Endothelial cell of umbilical vein (primary cell): Measurements from ENCODE around the gene PSME4. TPM values are rescaled to one million over a fixed set of nuclear protein-coding genes. Genes with fewer than 3 reads are reported as not detected.

Experiments used
- BruUV-seq: library from RNA; stranded (reverse); fragments of 400-500 nt; replicated peaks from 2 replicates; lab custom pipeline; 2021; lab: Mats Ljungman, UMichigan
- CTCF ChIA-PET: fragments of 300-600, 350-600 bp; sonication (Branson Sonifier 250); formaldehyde crosslinking; loops from one replicate; lab custom pipeline; 2021; ENCODE audit warnings: antibody characterized with exemption, inconsistent platforms; lab: Charles Lee
- POLR2A ChIA-PET: fragments of 300-600, 350-600 bp; sonication (Branson Sonifier 250); formaldehyde crosslinking; loops from one replicate; lab custom pipeline; 2021; ENCODE audit warnings: antibody characterized with exemption, inconsistent platforms; lab: Charles Lee
- DNase-seq: peaks from one replicate; pipeline ENCODE4 v3.0.0-alpha.2; 2011; ENCODE audit warnings: low read depth, low spot score
- FAIRE-seq: peaks from 2 replicates; lab custom pipeline; 2011; peaks lifted over from hg19 to GRCh38; lab: Jason Lieb, UNC
- H2AFZ ChIP-seq: 2 replicates; pipeline ENCODE4 v1.6.0; 2012; ENCODE audit warnings: low read depth, low read length, control low read depth, inconsistent platforms
- H3K27ac ChIP-seq: 2 replicates; pipeline ENCODE4 v1.5.1; 2011; ENCODE audit warnings: low read depth, mild to moderate bottlenecking, control low read depth, low read length, moderate library complexity; ENCODE audit not compliant: insufficient read depth
- H3K27me3 ChIP-seq, 2 experiments: 2 replicates each; pipeline versions ENCODE4 v1.6.0 to v1.6.1; 2011; ENCODE audit warnings: low read length in 2 of 2, mixed read lengths in 1 of 2; ENCODE audit not compliant: control insufficient read depth in 2 of 2, insufficient read depth in 2 of 2
- H3K36me3 ChIP-seq, 2 experiments: 2 replicates in 1 of 2; 3 replicates in 1 of 2; pipeline ENCODE4 v1.5.1; 2011; ENCODE audit warnings: low read length in 2 of 2, mild to moderate bottlenecking in 1 of 2, moderate library complexity in 1 of 2; ENCODE audit not compliant: control insufficient read depth in 2 of 2, insufficient read depth in 2 of 2; ENCODE audit errors: extremely low read depth in 1 of 2
- H3K4me1 ChIP-seq: 3 replicates; pipeline ENCODE4 v1.5.1; 2011; ENCODE audit warnings: mild to moderate bottlenecking, low read length; ENCODE audit not compliant: control insufficient read depth, insufficient read depth; ENCODE audit errors: extremely low read depth
- H3K4me2 ChIP-seq: 2 replicates; pipeline ENCODE4 v1.6.1; 2011; ENCODE audit warnings: low read length, control low read depth, mixed read lengths; ENCODE audit not compliant: insufficient read depth
- H3K4me3 ChIP-seq, 3 experiments: fragments of 200-600 bp in 1 of 3; sonication (generic), shearing (Covaris generic) in 1 of 3; replicated peaks in 1 of 3; 2 replicates each; pipeline ENCODE4 v1.5.1; 2011 to 2016; ENCODE audit warnings: control low read depth in 3 of 3, low read length in 3 of 3, mild to moderate bottlenecking in 2 of 3, inconsistent platforms in 1 of 3, low read depth in 1 of 3, moderate library complexity in 1 of 3; ENCODE audit not compliant: insufficient read depth in 1 of 3
- H3K79me2 ChIP-seq: 2 replicates; pipeline ENCODE4 v1.6.0; 2012; ENCODE audit warnings: low read length, inconsistent platforms; ENCODE audit not compliant: control insufficient read depth, insufficient read depth
- H3K9ac ChIP-seq: replicated peaks from 2 replicates; pipeline ENCODE3; 2011; ENCODE audit warnings: low read length, control low read depth; ENCODE audit not compliant: insufficient read depth; ENCODE audit errors: extremely low read depth
- H3K9me1 ChIP-seq: replicated peaks from 3 replicates; pipeline ENCODE4 v1.6.0; 2011; ENCODE audit warnings: mild to moderate bottlenecking, low read length; ENCODE audit not compliant: control insufficient read depth, insufficient read depth; ENCODE audit errors: extremely low read depth
- H3K9me3 ChIP-seq: replicated peaks from 2 replicates; pipeline ENCODE4 v1.5.1; 2012; ENCODE audit warnings: low read length, inconsistent platforms; ENCODE audit not compliant: control insufficient read depth, insufficient read depth
- H4K20me1 ChIP-seq: replicated peaks from 2 replicates; pipeline ENCODE3; 2011; ENCODE audit warnings: mild to moderate bottlenecking, low read length; ENCODE audit not compliant: control insufficient read depth, insufficient read depth; ENCODE audit errors: extremely low read depth
- EZH2 ChIP-seq: IDR thresholded peaks from 2 replicates; pipeline ENCODE4 v1.6.1; 2012; ENCODE audit warnings: borderline replicate concordance, low read depth, mild to moderate bottlenecking, moderate library complexity, low read length, inconsistent platforms; ENCODE audit not compliant: severe bottlenecking
- FOS ChIP-seq: IDR thresholded peaks from 2 replicates; pipeline ENCODE4 v1.6.1; 2011; ENCODE audit warnings: mild to moderate bottlenecking, low read length, moderate library complexity, borderline replicate concordance; ENCODE audit not compliant: insufficient read depth
- GATA2 ChIP-seq: IDR thresholded peaks from 2 replicates; pipeline ENCODE4 v1.7.0; 2011; ENCODE audit warnings: low read depth, mild to moderate bottlenecking, moderate library complexity, mixed read lengths, low read length; ENCODE audit not compliant: insufficient read length, insufficient read depth
- JUN ChIP-seq: IDR thresholded peaks from 2 replicates; pipeline ENCODE4 v1.6.1; 2011; ENCODE audit warnings: borderline replicate concordance, low read depth; ENCODE audit not compliant: insufficient read length, insufficient read depth
- MAX ChIP-seq: IDR thresholded peaks from 2 replicates; pipeline ENCODE4 v1.6.1; 2011; ENCODE audit not compliant: insufficient read depth, insufficient read length
- MYC ChIP-seq: IDR thresholded peaks from one replicate; pipeline ENCODE4 v1.6.1; 2011; ENCODE audit warnings: mild to moderate bottlenecking, low read depth, low read length
- POLR2A ChIP-seq: IDR thresholded peaks from 2 replicates; pipeline ENCODE4 v1.6.1; 2012; ENCODE audit warnings: low read depth, mild to moderate bottlenecking, control low read depth, low read length
- POLR2AphosphoS5 ChIP-seq: IDR thresholded peaks from 2 replicates; pipeline ENCODE4 v1.6.1; 2012; ENCODE audit warnings: low read depth, mild to moderate bottlenecking, control low read depth, low read length, moderate library complexity; ENCODE audit not compliant: insufficient read depth
- dilution Hi-C: fragments of 300-500 bp; cut with MboI; formaldehyde crosslinking; loops from one replicate; pipeline ENCODE4 v1.15.0; 2019; ENCODE audit warnings: low sequenced_read_pairs; ENCODE audit not compliant: extremely low pct_ligation_motif_present
- intact Hi-C: fragments of 100-400 bp; cut with micrococcal nuclease; formaldehyde crosslinking; loops from one replicate; pipeline ENCODE4 v1.10.0; 2022
- polyA plus RNA-seq, 4 experiments: library from polyadenylated mRNA; depleted of rRNA in 3 of 4; stranded (reverse) in 3 of 4; unstranded in 1 of 4; fragments of >200 nt; gene quantifications; 2 replicates each; pipeline versions ENCODE4 v1.2.1 to v1.2.3, GENCODE V29; 2011 to 2012; ENCODE audit warnings: missing spikeins in 1 of 4
- total RNA-seq: library from RNA; stranded (reverse); gene quantifications from 2 replicates; pipeline ENCODE4 v1.2.3, GENCODE V29; 2021
- TF ChIP-seq, protein P1 (sequence below), 2 donors: IDR thresholded peaks; 1 replicate in 1 of 2; 2 replicates in 1 of 2; pipeline ENCODE4 v1.5.1; 2011; ENCODE audit warnings: low read length in 2 of 2, mild to moderate bottlenecking in 2 of 2, moderate library complexity in 2 of 2, control low read depth in 1 of 2, inconsistent platforms in 1 of 2, low read depth in 1 of 2; ENCODE audit not compliant: insufficient read depth in 1 of 2; ENCODE audit errors: extremely low read depth in 1 of 2

Gene PSME4
- total and polyA plus RNA-seq, 2 donors (not counting 3 experiments of a cell fraction or from before 2014, with no cell fraction given), result 24.7 to 82.6 TPM

DNA sequence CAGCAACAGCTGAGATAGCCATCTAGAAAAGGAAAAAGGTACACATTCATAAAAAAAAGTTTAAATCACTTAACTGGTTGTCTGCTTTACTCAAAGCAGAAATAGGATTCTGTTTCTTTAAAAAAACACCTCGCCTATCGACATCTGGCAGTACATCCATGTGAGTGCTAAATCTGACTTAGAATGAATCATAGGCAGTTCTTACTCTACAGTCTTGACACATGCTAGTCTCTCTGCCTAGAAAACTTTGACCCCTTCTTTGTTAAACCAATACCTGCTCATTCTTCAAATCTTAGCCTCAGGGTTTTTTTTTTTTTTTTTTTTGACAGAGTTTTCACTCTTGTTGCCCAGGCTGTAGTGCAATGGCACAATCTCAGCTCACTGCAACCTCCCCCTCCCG lies 73.9 kb downstream of the PSME4 start:
- Histone ChIP-seq H3K4me1 (no peaks in the 10 kb centered on the region), H3K36me3 (peaks cover 8 to 27% of the 10 kb centered on the region in 2 experiments), H3K9me3 (no peaks in the 10 kb centered on the region), H2AFZ (no peak overlapping the region), H3K27ac (no peak overlapping the region), H3K79me2 (no peaks in the 10 kb centered on the region), H3K9me1 (no peaks in the 10 kb centered on the region), H4K20me1 (no peaks in the 10 kb centered on the region), H3K4me3 (no peak overlapping the region), H3K27me3 (no peaks in the 10 kb centered on the region), H3K4me2 (no peak overlapping the region), H3K9ac (no peak overlapping the region)
- no peak for DNase-seq
- ChIA-PET POLR2A (no interaction called here), CTCF (no interaction called here)
- BruUV-seq, result no TSS peak
- dilution Hi-C loops (no loop called here), intact Hi-C loops (no loop called here)
- TF ChIP-seq, protein P1, sequence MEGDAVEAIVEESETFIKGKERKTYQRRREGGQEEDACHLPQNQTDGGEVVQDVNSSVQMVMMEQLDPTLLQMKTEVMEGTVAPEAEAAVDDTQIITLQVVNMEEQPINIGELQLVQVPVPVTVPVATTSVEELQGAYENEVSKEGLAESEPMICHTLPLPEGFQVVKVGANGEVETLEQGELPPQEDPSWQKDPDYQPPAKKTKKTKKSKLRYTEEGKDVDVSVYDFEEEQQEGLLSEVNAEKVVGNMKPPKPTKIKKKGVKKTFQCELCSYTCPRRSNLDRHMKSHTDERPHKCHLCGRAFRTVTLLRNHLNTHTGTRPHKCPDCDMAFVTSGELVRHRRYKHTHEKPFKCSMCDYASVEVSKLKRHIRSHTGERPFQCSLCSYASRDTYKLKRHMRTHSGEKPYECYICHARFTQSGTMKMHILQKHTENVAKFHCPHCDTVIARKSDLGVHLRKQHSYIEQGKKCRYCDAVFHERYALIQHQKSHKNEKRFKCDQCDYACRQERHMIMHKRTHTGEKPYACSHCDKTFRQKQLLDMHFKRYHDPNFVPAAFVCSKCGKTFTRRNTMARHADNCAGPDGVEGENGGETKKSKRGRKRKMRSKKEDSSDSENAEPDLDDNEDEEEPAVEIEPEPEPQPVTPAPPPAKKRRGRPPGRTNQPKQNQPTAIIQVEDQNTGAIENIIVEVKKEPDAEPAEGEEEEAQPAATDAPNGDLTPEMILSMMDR (IDR thresholded peaks at IDR 0.05; ENCODE audit: extremely low read depth in 1 of 2, insufficient read depth in 1 of 2, low read depth in 1 of 2, low read length in 2 of 2), result no peak
- TF ChIP-seq MAX (no peak), POLR2A (no peak), POLR2AphosphoS5 (no peak), MYC (no peak), FOS (no peak), GATA2 (no peak), JUN (no peak), EZH2 (no peak)
- no peak for FAIRE-seq
